DND-41 (cell line): ENCODE results near the gene ZSCAN31.
A peak's percentile ranks its signal among the peaks of the same experiment; 100 is the strongest.

ENCODE experiments used
- ATAC-seq: fragments of 200-7000 bp; cut with Tn5 transposase; 3 replicates; pipeline ENCODE4 v1.9.1; 2021; ENCODE audit warnings: low read depth; ENCODE audit not compliant: insufficient read depth
- DNase-seq: peaks from one replicate; pipeline ENCODE4 v3.0.0-alpha.2; 2020
- H2AFZ ChIP-seq: 2 replicates; pipeline ENCODE4 v1.6.0; 2012; ENCODE audit warnings: low read depth, low read length
- H3K27ac ChIP-seq: 2 replicates; pipeline ENCODE4 v1.5.1; 2012; ENCODE audit warnings: low read length, inconsistent platforms
- H3K27me3 ChIP-seq: fragments of 200-600 bp; sonication (generic); 2 replicates; pipeline ENCODE4 v1.6.0; 2012; ENCODE audit warnings: low read length, mild to moderate bottlenecking, inconsistent platforms; ENCODE audit not compliant: insufficient read depth, poor library complexity
- H3K36me3 ChIP-seq: 2 replicates; pipeline ENCODE4 v1.5.1; 2012; ENCODE audit warnings: low read length, inconsistent platforms; ENCODE audit not compliant: insufficient read depth
- H3K4me1 ChIP-seq: 2 replicates; pipeline ENCODE4 v1.5.1; 2012; ENCODE audit warnings: mild to moderate bottlenecking, low read length; ENCODE audit not compliant: insufficient read depth
- H3K4me2 ChIP-seq: 2 replicates; pipeline ENCODE4 v1.6.0; 2012; ENCODE audit warnings: mild to moderate bottlenecking, moderate library complexity, low read length, inconsistent platforms; ENCODE audit not compliant: insufficient read depth
- H3K4me3 ChIP-seq, 2 experiments: fragments of 200-600 bp in 1 of 2; shearing (Covaris generic) in 1 of 2; 2 replicates each; pipeline ENCODE4 v1.5.1; 2012 to 2016; ENCODE audit warnings: inconsistent platforms in 2 of 2, low read length in 2 of 2, mild to moderate bottlenecking in 2 of 2, low read depth in 1 of 2, moderate library complexity in 1 of 2
- H3K79me2 ChIP-seq: 2 replicates; pipeline ENCODE4 v1.6.0; 2012; ENCODE audit warnings: low read length, inconsistent platforms; ENCODE audit not compliant: insufficient read depth
- H3K9ac ChIP-seq: 2 replicates; pipeline ENCODE4 v1.6.0; 2012; ENCODE audit warnings: low read depth, mild to moderate bottlenecking, inconsistent platforms, low read length, moderate library complexity
- H3K9me3 ChIP-seq: 2 replicates; pipeline ENCODE4 v1.5.1; 2012; ENCODE audit warnings: low read length, moderate library complexity, mild to moderate bottlenecking, inconsistent platforms; ENCODE audit not compliant: insufficient read depth, severe bottlenecking
- H4K20me1 ChIP-seq: 2 replicates; pipeline ENCODE4 v1.6.0; 2012; ENCODE audit warnings: low read length; ENCODE audit not compliant: insufficient read depth
- CTCF ChIP-seq: IDR thresholded peaks from 2 replicates; pipeline ENCODE4 v1.5.1; 2012; ENCODE audit warnings: borderline replicate concordance, low read length, moderate library complexity, mild to moderate bottlenecking; ENCODE audit not compliant: poor library complexity, severe bottlenecking; ENCODE audit errors: extremely low read depth
- EZH2 ChIP-seq: IDR thresholded peaks from 3 replicates; pipeline ENCODE4 v1.6.1; 2012; ENCODE audit warnings: borderline replicate concordance, low read depth, mild to moderate bottlenecking, moderate library complexity, low read length, inconsistent platforms; ENCODE audit not compliant: severe bottlenecking

The ZSCAN31 gene

GRCh38 chr6:28336284-28337120 is 554 bp upstream of the ZSCAN31 start:
- Histone ChIP-seq H3K36me3 (no peaks in the 10 kb centered on the region), H3K9me3 (peaks cover 7% of the 10 kb centered on the region), H4K20me1 (no peaks in the 10 kb centered on the region), H3K27me3 (no peaks in the 10 kb centered on the region), H3K4me1 (peaks cover 42% of the 10 kb centered on the region), H3K4me3 (peak overlapping the region; percentile 59 to 79), H2AFZ (peak overlapping the region; percentile 89), H3K4me2 (peak overlapping the region; percentile 68), H3K27ac (peak overlapping the region; percentile 90), H3K9ac (peak overlapping the region; percentile 88), H3K79me2 (no peaks in the 10 kb centered on the region)
- DNase-seq (peak; percentile 61), ATAC-seq (peak; percentile 47)
- no peak for TF ChIP-seq CTCF

- peak overlapping the region; percentile 90 for H3K27ac ChIP-seq
- ATAC-seq (no peak), DNase-seq (no peak)
- no peaks in the 10 kb centered on the region for H3K27me3 ChIP-seq
- TF ChIP-seq EZH2 (no peak), CTCF (no peak)
- H3K9me3 ChIP-seq, result peaks cover 4% of the 10 kb centered on the region
- H2AFZ ChIP-seq, result peak overlapping the region; percentile 89
- H3K4me3 ChIP-seq, result peak overlapping the region in 1 of 2 experiments; percentile 79; a peak in 3 of 4 replicates
- no peaks in the 10 kb centered on the region for H3K36me3 ChIP-seq
- no peaks in the 10 kb centered on the region for H3K79me2 ChIP-seq
- H3K4me1 ChIP-seq, result peaks cover 28% of the 10 kb centered on the region
- peak overlapping the region; percentile 88 for H3K9ac ChIP-seq
- peak overlapping the region; percentile 68 for H3K4me2 ChIP-seq
- H4K20me1 ChIP-seq, result no peaks in the 10 kb centered on the region
Measured at GRCh38 chr6:28335040-28335563, 846 bp downstream of the ZSCAN31 start.

- peak overlapping the region in 1 of 2 experiments; percentile 79; a peak in 1 of 4 replicates for H3K4me3 ChIP-seq
- peak overlapping the region; percentile 90; the same call in 1 of the 2 replicates for H3K27ac ChIP-seq
- no peaks in the 10 kb centered on the region for H4K20me1 ChIP-seq
- no peaks in the 10 kb centered on the region for H3K27me3 ChIP-seq
- H2AFZ ChIP-seq, result peak overlapping the region; percentile 89; the same call in 1 of the 2 replicates
- no peaks in the 10 kb centered on the region for H3K9me3 ChIP-seq
- TF ChIP-seq EZH2, result no peak
- no peak for TF ChIP-seq CTCF
- peaks cover 27% of the 10 kb centered on the region for H3K4me1 ChIP-seq
- H3K9ac ChIP-seq, result peak overlapping the region; percentile 88
- DNase-seq (no peak), ATAC-seq (no peak)
- H3K4me2 ChIP-seq, result peak overlapping the region; percentile 68
- no peaks in the 10 kb centered on the region for H3K36me3 ChIP-seq
- H3K79me2 ChIP-seq, result no peaks in the 10 kb centered on the region
Measured at GRCh38 chr6:28334286-28335039, 1.5 kb downstream of the ZSCAN31 start.
